Liver (tissue), 9 donors: ENCODE measurements around the gene TPSD1. TPM values are rescaled to one million over a fixed set of nuclear protein-coding genes. Genes with fewer than 3 reads are reported as not detected.
"Not testable (repeated sequence)": the region's sequence is repeated elsewhere in the genome, so short reads cannot be mapped to it uniquely, and the experiment has no call there.

Experiments used
- DNase-seq: peaks from one replicate; pipeline ENCODE4 v3.0.0-alpha.2; 2017; ENCODE audit warnings: low spot score
- H3K27ac ChIP-seq, 2 donors: one replicate each; pipeline ENCODE4 v1.7.0; 2013; ENCODE audit warnings: inconsistent platforms in 2 of 2, low read length in 2 of 2, control low read depth in 1 of 2, low read depth in 1 of 2, mild to moderate bottlenecking in 1 of 2
- H3K27me3 ChIP-seq, 4 donors: one replicate each; pipeline versions ENCODE4 v1.6.1 to v1.7.0; 2013; ENCODE audit warnings: low read length in 3 of 4, inconsistent platforms in 1 of 4, mild to moderate bottlenecking in 1 of 4, moderate library complexity in 1 of 4; ENCODE audit not compliant: control insufficient read depth in 4 of 4, insufficient read depth in 4 of 4
- H3K36me3 ChIP-seq, 4 donors: one replicate each; pipeline versions ENCODE4 v1.6.1 to v1.7.0; 2013; ENCODE audit warnings: low read length in 3 of 4, mild to moderate bottlenecking in 3 of 4, low read depth in 1 of 4, moderate library complexity in 1 of 4; ENCODE audit not compliant: control insufficient read depth in 4 of 4, insufficient read depth in 3 of 4
- H3K4me1 ChIP-seq, 4 donors: one replicate each; pipeline versions ENCODE4 v1.6.1 to v1.7.0; 2013; ENCODE audit warnings: low read length in 3 of 4, mild to moderate bottlenecking in 3 of 4, moderate library complexity in 1 of 4; ENCODE audit not compliant: control insufficient read depth in 4 of 4, insufficient read depth in 4 of 4
- H3K4me3 ChIP-seq, 3 donors: one replicate each; pipeline versions ENCODE4 v1.6.1 to v1.7.0; 2013; ENCODE audit warnings: low read length in 3 of 3, control low read depth in 1 of 3, low read depth in 1 of 3, mild to moderate bottlenecking in 1 of 3
- H3K9ac ChIP-seq, 2 donors: one replicate each; pipeline ENCODE4 v1.7.0; 2013; ENCODE audit warnings: low read length in 2 of 2, mild to moderate bottlenecking in 2 of 2, moderate library complexity in 2 of 2, control low read depth in 1 of 2, low read depth in 1 of 2
- H3K9me3 ChIP-seq, 4 donors: one replicate each; pipeline versions ENCODE4 v1.6.1 to v1.7.0; 2013; ENCODE audit warnings: low read length in 3 of 4; ENCODE audit not compliant: control insufficient read depth in 4 of 4
- FOXA1 ChIP-seq: IDR thresholded peaks from 2 replicates; pipeline ENCODE4 v1.6.1; 2016; ENCODE audit warnings: antibody characterized with exemption
- FOXA2 ChIP-seq: IDR thresholded peaks from 2 replicates; pipeline ENCODE4 v1.6.1; 2016; ENCODE audit warnings: antibody characterized with exemption
- HNF4A ChIP-seq, 2 donors: conservative IDR thresholded peaks; 2 replicates each; pipeline ENCODE4 v1.6.1; 2016; ENCODE audit warnings: antibody characterized with exemption in 2 of 2, mild to moderate bottlenecking in 2 of 2
- RAD21 ChIP-seq, 2 donors: IDR thresholded peaks; 2 replicates each; pipeline ENCODE4 v1.6.1; 2016; ENCODE audit warnings: antibody characterized with exemption in 2 of 2, mild to moderate bottlenecking in 2 of 2
- RXRA ChIP-seq, 2 donors: IDR thresholded peaks; 2 replicates each; pipeline ENCODE4 v1.6.1; 2017 to 2018; ENCODE audit warnings: antibody characterized with exemption in 2 of 2, mild to moderate bottlenecking in 1 of 2
- WGBS: extraction: QIAGEN DNeasy Blood & Tissue Kit; methylation state at CpG from one replicate; pipeline ENCODE4 v1.1.7; 2013; 5-methylcytosine and 5-hydroxymethylcytosine counted together
- polyA plus RNA-seq, 2 donors: library from polyadenylated mRNA; stranded (reverse) in 1 of 2; unstranded in 1 of 2; fragments of 200-250 nt in 1 of 2; fragments of >200 nt in 1 of 2; fragmentation: Nextera tagmentation in 1 of 2; extraction: Ambion mirVana in 1 of 2; gene quantifications; one replicate each; pipeline versions ENCODE4 v1.2.1 to v1.2.3, GENCODE V29; 2013 to 2015
- total RNA-seq, 2 donors: library from RNA; depleted of rRNA; stranded (reverse); fragments of >200 nt; gene quantifications; one replicate each; pipeline ENCODE4 v1.2.3, GENCODE V29; 2014
- TF ChIP-seq, protein P1 (sequence below): IDR thresholded peaks from 2 replicates; pipeline ENCODE4 v1.6.1; 2016; ENCODE audit warnings: antibody characterized with exemption, mild to moderate bottlenecking
- donor health status: healthy.
- donor health status: healthy.
- donor health status: healthy.
- donor health status: healthy.
- donor health status: healthy.

The TPSD1 gene
- total RNA-seq, result under 1 TPM in 1 of 2 donors, not detected in 1; 0.28 TPM
- under 1 TPM in 1 of 2 donors, not detected in 1; 0.40 TPM for polyA plus RNA-seq

- H3K9me3 ChIP-seq, H3K4me3 ChIP-seq, H3K9ac ChIP-seq, H3K36me3 ChIP-seq, H3K27ac ChIP-seq, H3K4me1 ChIP-seq, H3K27me3 ChIP-seq, DNase-seq: not testable (repeated sequence)
- 72% methylated on average over 25 of the region's 26 CpGs for WGBS
Observed at GRCh38 chr16:1255276-1256122, at the start of gene TPSD1. TSS of gene TPSD1 (plus strand) at chr16:1256069. CDS start at chr16:1256281, 212 bp downstream.

GRCh38 chr16:1206326-1206725 is 49.5 kb upstream of the TPSD1 start:
- Histone ChIP-seq H3K9ac (no peak overlapping the region), H3K27me3 (no peaks in the 10 kb centered on the region), H3K9me3 (no peaks in the 10 kb centered on the region), H3K4me1 (no peaks in the 10 kb centered on the region), H3K36me3 (peaks cover 0 to 65% (median 21%) of the 10 kb centered on the region in 4 donors), H3K27ac (no peak overlapping the region), H3K4me3 (no peak overlapping the region)
- TF ChIP-seq RAD21 (IDR thresholded peaks at IDR 0.05), result no peak
- no peak for TF ChIP-seq FOXA1
- no peak for TF ChIP-seq RXRA (IDR thresholded peaks at IDR 0.05)
- no peak for DNase-seq
- WGBS, result 65% methylated on average over 9 of the region's 9 CpGs

GRCh38 chr16:1206786-1207185 is 49.1 kb upstream of the TPSD1 start:
- 88% methylated on average over 16 of the region's 16 CpGs for WGBS
- no peak for DNase-seq

More at GRCh38 chr16:1206786-1207185, 49.1 kb upstream of the TPSD1 start:
- no peak overlapping the region for H3K4me3 ChIP-seq
- TF ChIP-seq HNF4A (conservative IDR thresholded peaks at IDR 0.05) (no peak), FOXA2 (no peak), FOXA1 (no peak)
- TF ChIP-seq, protein P1, sequence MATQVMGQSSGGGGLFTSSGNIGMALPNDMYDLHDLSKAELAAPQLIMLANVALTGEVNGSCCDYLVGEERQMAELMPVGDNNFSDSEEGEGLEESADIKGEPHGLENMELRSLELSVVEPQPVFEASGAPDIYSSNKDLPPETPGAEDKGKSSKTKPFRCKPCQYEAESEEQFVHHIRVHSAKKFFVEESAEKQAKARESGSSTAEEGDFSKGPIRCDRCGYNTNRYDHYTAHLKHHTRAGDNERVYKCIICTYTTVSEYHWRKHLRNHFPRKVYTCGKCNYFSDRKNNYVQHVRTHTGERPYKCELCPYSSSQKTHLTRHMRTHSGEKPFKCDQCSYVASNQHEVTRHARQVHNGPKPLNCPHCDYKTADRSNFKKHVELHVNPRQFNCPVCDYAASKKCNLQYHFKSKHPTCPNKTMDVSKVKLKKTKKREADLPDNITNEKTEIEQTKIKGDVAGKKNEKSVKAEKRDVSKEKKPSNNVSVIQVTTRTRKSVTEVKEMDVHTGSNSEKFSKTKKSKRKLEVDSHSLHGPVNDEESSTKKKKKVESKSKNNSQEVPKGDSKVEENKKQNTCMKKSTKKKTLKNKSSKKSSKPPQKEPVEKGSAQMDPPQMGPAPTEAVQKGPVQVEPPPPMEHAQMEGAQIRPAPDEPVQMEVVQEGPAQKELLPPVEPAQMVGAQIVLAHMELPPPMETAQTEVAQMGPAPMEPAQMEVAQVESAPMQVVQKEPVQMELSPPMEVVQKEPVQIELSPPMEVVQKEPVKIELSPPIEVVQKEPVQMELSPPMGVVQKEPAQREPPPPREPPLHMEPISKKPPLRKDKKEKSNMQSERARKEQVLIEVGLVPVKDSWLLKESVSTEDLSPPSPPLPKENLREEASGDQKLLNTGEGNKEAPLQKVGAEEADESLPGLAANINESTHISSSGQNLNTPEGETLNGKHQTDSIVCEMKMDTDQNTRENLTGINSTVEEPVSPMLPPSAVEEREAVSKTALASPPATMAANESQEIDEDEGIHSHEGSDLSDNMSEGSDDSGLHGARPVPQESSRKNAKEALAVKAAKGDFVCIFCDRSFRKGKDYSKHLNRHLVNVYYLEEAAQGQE, result no peak
- peaks cover 0 to 65% (median 22%) of the 10 kb centered on the region in 4 donors for H3K36me3 ChIP-seq
- H3K27ac ChIP-seq, result no peak overlapping the region
- no peaks in the 10 kb centered on the region for H3K27me3 ChIP-seq
- no peaks in the 10 kb centered on the region for H3K4me1 ChIP-seq
- H3K9ac ChIP-seq, result no peak overlapping the region
- no peaks in the 10 kb centered on the region for H3K9me3 ChIP-seq
